H1 (cell line): ENCODE results near the gene TEX11. TPM values are rescaled to one million over a fixed set of nuclear protein-coding genes. Genes with fewer than 3 reads are reported as not detected.
"Not testable (repeated sequence)": the region's sequence is repeated elsewhere in the genome, so short reads cannot be mapped to it uniquely, and the experiment has no call there.

ENCODE experiments used
- CTCF ChIA-PET: fragments of 300-600 bp; sonication (Branson Sonifier 250); formaldehyde crosslinking; loops from one replicate; lab custom pipeline; 2021; ENCODE audit not compliant: partially characterized antibody; lab: Charles Lee
- POLR2A ChIA-PET: fragments of 300-600 bp; sonication (Branson Sonifier 250); formaldehyde crosslinking; loops from one replicate; lab custom pipeline; 2021; ENCODE audit warnings: inconsistent platforms; ENCODE audit not compliant: partially characterized antibody; lab: Charles Lee
- DNase-seq, 2 experiments: peaks; one replicate each; pipeline versions ENCODE4 v3.0.0 to v3.0.0-alpha.2; 2010 to 2022; ENCODE audit warnings: low spot score in 2 of 2, low read depth in 1 of 2, mixed read lengths in 1 of 2
- FAIRE-seq: peaks from 2 replicates; lab custom pipeline; 2011; peaks lifted over from hg19 to GRCh38; lab: Jason Lieb, UNC
- H2AFZ ChIP-seq: 2 replicates; pipeline ENCODE4 v1.8.1; 2012; ENCODE audit warnings: low read length, inconsistent platforms
- H2AK5ac ChIP-seq: 2 replicates; pipeline ENCODE4 v1.6.1; 2013; ENCODE audit warnings: low read depth, low read length
- H2BK120ac ChIP-seq: replicated peaks from 2 replicates; pipeline ENCODE3; 2013; ENCODE audit warnings: low read depth, low read length, inconsistent platforms
- H2BK12ac ChIP-seq: 2 replicates; pipeline ENCODE4 v1.6.1; 2013; ENCODE audit warnings: low read depth, low read length
- H2BK15ac ChIP-seq: 2 replicates; pipeline ENCODE4 v1.6.1; 2013; ENCODE audit warnings: low read length
- H2BK20ac ChIP-seq: 2 replicates; pipeline ENCODE4 v1.6.1; 2013; ENCODE audit warnings: low read length
- H2BK5ac ChIP-seq: 2 replicates; pipeline ENCODE4 v1.6.1; 2013; ENCODE audit warnings: low read depth, low read length
- H3K14ac ChIP-seq: 2 replicates; pipeline ENCODE4 v1.6.1; 2013; ENCODE audit warnings: inconsistent platforms; ENCODE audit not compliant: insufficient read length
- H3K18ac ChIP-seq: 2 replicates; pipeline ENCODE4 v1.6.1; 2013; ENCODE audit warnings: low read length; ENCODE audit errors: extremely low read depth
- H3K23ac ChIP-seq: 2 replicates; pipeline ENCODE4 v1.6.1; 2013; ENCODE audit warnings: inconsistent platforms; ENCODE audit not compliant: insufficient read length
- H3K23me2 ChIP-seq: 2 replicates; pipeline ENCODE4 v1.6.1; 2013; ENCODE audit warnings: low read depth, low read length
- H3K27ac ChIP-seq: 2 replicates; pipeline ENCODE4 v1.6.1; 2011; ENCODE audit warnings: low read depth, low read length, inconsistent platforms
- H3K27me3 ChIP-seq, 4 experiments: replicated peaks in 1 of 4; 1 replicate in 1 of 4; 2 replicates in 3 of 4; pipeline versions ENCODE4 v1.6.1 to v1.8.1; 2011 to 2013; ENCODE audit warnings: low read length in 3 of 4, mild to moderate bottlenecking in 3 of 4, inconsistent platforms in 2 of 4, mixed read lengths in 2 of 4, moderate library complexity in 1 of 4; ENCODE audit not compliant: control insufficient read depth in 3 of 4, insufficient read depth in 3 of 4; ENCODE audit errors: extremely low read depth in 1 of 4
- H3K36me3 ChIP-seq, 4 experiments: 2 replicates each; pipeline versions ENCODE4 v1.6.1 to v1.8.1; 2011 to 2013; ENCODE audit warnings: mild to moderate bottlenecking in 4 of 4, low read length in 3 of 4, moderate library complexity in 2 of 4, control low read depth in 1 of 4, inconsistent platforms in 1 of 4; ENCODE audit not compliant: insufficient read depth in 4 of 4, control insufficient read depth in 2 of 4
- H3K4ac ChIP-seq: replicated peaks from 2 replicates; pipeline ENCODE3; 2013; ENCODE audit warnings: low read length, low read depth, mixed read lengths, inconsistent platforms; ENCODE audit not compliant: insufficient read length
- H3K4me1 ChIP-seq, 4 experiments: replicated peaks in 1 of 4; 1 replicate in 1 of 4; 2 replicates in 3 of 4; pipeline versions ENCODE4 v1.6.1 to v1.8.1; 2011 to 2013; ENCODE audit warnings: low read length in 3 of 4, inconsistent platforms in 2 of 4, mixed read lengths in 1 of 4; ENCODE audit not compliant: insufficient read depth in 4 of 4, control insufficient read depth in 3 of 4
- H3K4me2 ChIP-seq, 2 experiments: 2 replicates each; pipeline versions ENCODE4 v1.6.1 to v1.8.1; 2011 to 2013; ENCODE audit warnings: low read depth in 2 of 2, low read length in 2 of 2, control low read depth in 1 of 2, inconsistent platforms in 1 of 2, mild to moderate bottlenecking in 1 of 2; ENCODE audit not compliant: insufficient read depth in 1 of 2
- H3K4me3 ChIP-seq, 4 experiments: fragments of 200-600, 300-600 bp in 1 of 4; sonication (generic), shearing (Covaris generic), sonication (Bioruptor Twin) in 1 of 4; 2 replicates each; pipeline versions ENCODE4 v1.5.1 to v1.8.1; 2011 to 2016; ENCODE audit warnings: low read length in 4 of 4, low read depth in 3 of 4, control low read depth in 2 of 4, inconsistent platforms in 2 of 4, mild to moderate bottlenecking in 2 of 4, mixed read lengths in 1 of 4, moderate library complexity in 1 of 4; ENCODE audit not compliant: insufficient read depth in 2 of 4; ENCODE audit errors: extremely low read depth in 1 of 4
- H3K56ac ChIP-seq: replicated peaks from 2 replicates; pipeline ENCODE3; 2013; ENCODE audit warnings: low read depth, mild to moderate bottlenecking, mixed read lengths, low read length, inconsistent platforms; ENCODE audit not compliant: insufficient read length
- H3K79me1 ChIP-seq: 2 replicates; pipeline ENCODE4 v1.6.1; 2013; ENCODE audit warnings: low read depth, low read length, control low read depth
- H3K79me2 ChIP-seq, 2 experiments: 2 replicates each; pipeline versions ENCODE4 v1.6.1 to v1.8.1; 2012 to 2013; ENCODE audit warnings: low read length in 2 of 2, mild to moderate bottlenecking in 2 of 2, inconsistent platforms in 1 of 2; ENCODE audit not compliant: insufficient read depth in 2 of 2, control insufficient read depth in 1 of 2
- H3K9ac ChIP-seq, 4 experiments: replicated peaks in 1 of 4; 1 replicate in 1 of 4; 2 replicates in 3 of 4; pipeline versions ENCODE4 v1.6.1 to v1.8.1; 2011 to 2013; ENCODE audit warnings: low read depth in 3 of 4, low read length in 3 of 4, control low read depth in 2 of 4, mild to moderate bottlenecking in 2 of 4, moderate library complexity in 2 of 4, inconsistent platforms in 1 of 4; ENCODE audit errors: extremely low read depth in 1 of 4
- H3K9me3 ChIP-seq, 2 experiments: 2 replicates each; pipeline versions ENCODE4 v1.6.1 to v1.8.1; 2012 to 2013; ENCODE audit warnings: mild to moderate bottlenecking in 2 of 2, moderate library complexity in 2 of 2, control low read depth in 1 of 2, inconsistent platforms in 1 of 2, low read depth in 1 of 2, low read length in 1 of 2, mixed read lengths in 1 of 2; ENCODE audit not compliant: insufficient read depth in 2 of 2
- H4K20me1 ChIP-seq, 2 experiments: replicated peaks in 1 of 2; 2 replicates each; pipeline versions ENCODE3 to v1.8.1; 2011 to 2013; ENCODE audit warnings: inconsistent platforms in 2 of 2, low read length in 2 of 2, mild to moderate bottlenecking in 1 of 2; ENCODE audit not compliant: insufficient read depth in 2 of 2, control insufficient read depth in 1 of 2
- H4K5ac ChIP-seq: 2 replicates; pipeline ENCODE4 v1.6.1; 2013; ENCODE audit warnings: low read length, low read depth, mixed read lengths, inconsistent platforms; ENCODE audit not compliant: insufficient read length
- H4K8ac ChIP-seq: 2 replicates; pipeline ENCODE4 v1.8.0; 2013; ENCODE audit warnings: mild to moderate bottlenecking, moderate library complexity, low read length, inconsistent platforms; ENCODE audit not compliant: insufficient read depth; ENCODE audit errors: extremely low read depth
- H4K91ac ChIP-seq: replicated peaks from 2 replicates; pipeline ENCODE3; 2013; ENCODE audit warnings: low read length, mixed read lengths, inconsistent platforms; ENCODE audit not compliant: insufficient read length
- WGBS, 2 experiments: shearing (Covaris generic) in 1 of 2; methylation state at CpG; one replicate each; pipeline versions ENCODE4 v1.1.6 to v1.1.7; 2013 to 2015; ENCODE audit warnings: low lambda C conversion rate in 2 of 2, mixed read lengths in 2 of 2, inconsistent platforms in 1 of 2, low coverage in 1 of 2, missing lambda C conversion rate in 1 of 2; ENCODE audit not compliant: insufficient replicate concordance in 2 of 2, insufficient coverage in 1 of 2, insufficient read length in 1 of 2; ENCODE audit errors: extremely low coverage in 1 of 2, missing lambda C conversion rate in 1 of 2; 5-methylcytosine and 5-hydroxymethylcytosine counted together
- polyA plus RNA-seq, 7 experiments: library from polyadenylated mRNA; depleted of rRNA in 3 of 7; stranded (reverse) in 5 of 7; unstranded in 2 of 7; fragments of >200 nt in 5 of 7; fragments of 200-250 nt in 2 of 7; gene quantifications; 1 replicate in 5 of 7; 2 replicates in 1 of 7; 4 replicates in 1 of 7; pipeline versions ENCODE4 v1.2.1 to v1.2.3, GENCODE V29; 2011 to 2013; ENCODE audit warnings: missing spikeins in 2 of 7, mixed read lengths in 2 of 7
- total RNA-seq: library from RNA; stranded (reverse); fragmentation: NEBNext Ultra II Directional; extraction: Animal tissue kit (Norgen Biotek cat#: 25700); gene quantifications from 2 replicates; pipeline ENCODE4 v1.2.1, GENCODE V29; 2021

TEX11 gene
- total and polyA plus RNA-seq, 2 of the 8 experiments (the other 6 are each of a cell fraction or from before 2014, with no cell fraction given), result 0.11 to 0.74 TPM

DNA sequence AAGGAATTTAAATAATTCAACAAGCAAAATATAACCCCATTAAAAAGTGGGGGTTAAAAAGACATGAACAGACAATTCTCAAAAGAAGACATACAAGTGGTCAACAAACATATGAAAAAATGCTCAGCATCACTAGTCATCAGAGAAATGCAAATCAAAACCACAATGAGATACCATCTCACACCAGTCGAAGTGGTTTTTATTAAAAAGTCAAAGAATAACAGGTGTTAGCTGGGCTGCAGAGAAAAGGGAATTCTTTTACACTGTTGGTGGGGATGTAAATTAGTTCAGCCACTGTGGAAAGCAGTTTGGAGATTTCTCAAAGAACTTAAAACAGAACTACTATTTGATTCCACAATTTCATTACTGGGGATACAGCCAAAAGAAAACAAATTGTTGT lies 111.8 kb downstream of the TEX11 start:
- H4K20me1 ChIP-seq, H3K4me2 ChIP-seq, H2AK5ac ChIP-seq, H2BK120ac ChIP-seq, H2BK20ac ChIP-seq, H4K5ac ChIP-seq, H2BK5ac ChIP-seq, H3K79me1 ChIP-seq, H2BK15ac ChIP-seq, H3K4ac ChIP-seq, H4K8ac ChIP-seq, H3K23ac ChIP-seq, H3K14ac ChIP-seq, H3K56ac ChIP-seq, H3K27me3 ChIP-seq, H3K18ac ChIP-seq, FAIRE-seq, CTCF ChIA-PET, H3K4me3 ChIP-seq, H3K9me3 ChIP-seq, H2BK12ac ChIP-seq, H3K4me1 ChIP-seq, H3K36me3 ChIP-seq, H4K91ac ChIP-seq, H2AFZ ChIP-seq, H3K9ac ChIP-seq, H3K23me2 ChIP-seq, H3K79me2 ChIP-seq, DNase-seq, H3K27ac ChIP-seq: not testable (repeated sequence)
- POLR2A ChIA-PET, result interaction anchor here (0.6 kb wide), 1 partner anchor 134 kb away, joined by 3 read pairs; the partner anchor contains the start of gene SLC7A3
- WGBS, 2 experiments, result 89% methylated on average over 1 of the region's 1 CpG; no CpG with 5 or more reads in 1 of the 2 experiments
